ENCODE data around the gene DLG1. TPM values are rescaled to one million over a fixed set of nuclear protein-coding genes. Genes with fewer than 3 reads are reported as not detected.

DLG1 gene
- total and polyA plus RNA-seq, 12 donors = 14.1 to 74.6 (median 58.4) TPM

- Histone ChIP-seq H3K27me3 (peaks cover 7% of the 10 kb centered on the region), H3K4me1 (replicated peaks in 1 of 2) (no peaks in the 10 kb centered on the region), H3K9me3 (replicated peaks in 1 of 3) (no peaks in the 10 kb centered on the region), H3K4me3 (no peak overlapping the region), H3K36me3 (replicated peaks in 1 of 2) (no peaks in the 10 kb centered on the region), H3K27ac (no peak overlapping the region)
- intact Hi-C loops (cut with DNase I) = no loop called here
- TF ChIP-seq POLR2A (IDR thresholded peaks at IDR 0.05) (no peak), CTCF (IDR thresholded peaks at IDR 0.05) (no peak)
- 84 to 94% (median 91%) methylated on average over 14 to 22 of the region's 22 CpGs for WGBS, 4 donors
- no peak for DNase-seq
Measured at GRCh38 chr3:197014942-197015575, 283.4 kb downstream of the DLG1 start.

DNA sequence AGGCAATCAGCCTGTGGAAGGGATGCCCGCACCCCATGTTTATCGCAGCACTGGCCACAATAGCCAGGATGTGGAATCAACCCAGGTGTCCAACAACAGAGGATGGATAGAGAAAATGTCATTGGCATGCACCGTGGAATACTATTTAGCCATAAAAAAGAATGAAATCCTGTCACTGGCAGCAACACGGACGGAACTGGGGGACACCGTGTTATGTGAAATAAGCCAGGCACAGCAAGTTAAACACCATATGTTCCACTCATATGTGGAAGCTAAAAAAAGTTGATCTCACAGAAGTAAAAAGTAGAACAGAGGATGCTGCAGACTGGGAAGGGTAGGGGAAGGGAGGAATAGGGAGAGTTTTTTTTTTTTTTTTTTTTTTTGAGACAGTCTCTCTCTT is 284.4 kb downstream of the DLG1 start:
- H3K27ac ChIP-seq = no peak overlapping the region
- no peak for DNase-seq
- WGBS, 4 donors = 91 to 97% (median 95%) methylated on average over 6 of the region's 6 CpGs
- H3K4me1 ChIP-seq (replicated peaks in 1 of 2) = no peaks in the 10 kb centered on the region
- TF ChIP-seq CTCF (IDR thresholded peaks at IDR 0.05) (no peak), POLR2A (IDR thresholded peaks at IDR 0.05) (no peak)
- no peaks in the 10 kb centered on the region for H3K36me3 ChIP-seq (replicated peaks in 1 of 2)
- no peaks in the 10 kb centered on the region for H3K9me3 ChIP-seq (replicated peaks in 1 of 3)
- H3K4me3 ChIP-seq = no peak overlapping the region
- intact Hi-C loops (cut with DNase I) = no loop called here
- H3K27me3 ChIP-seq = peaks cover 7% of the 10 kb centered on the region

GRCh38 chr3:197012540-197012883 is 285.9 kb downstream of the DLG1 start:
- no peaks in the 10 kb centered on the region for H3K36me3 ChIP-seq (replicated peaks in 1 of 2)
- peaks cover 7% of the 10 kb centered on the region for H3K27me3 ChIP-seq
- no peaks in the 10 kb centered on the region for H3K4me1 ChIP-seq (replicated peaks in 1 of 2)
- no peak overlapping the region for H3K4me3 ChIP-seq
- DNase-seq = no peak
- intact Hi-C loops (cut with DNase I) = no loop called here
- 77 to 84% (median 79%) methylated on average over 7 of the region's 7 CpGs for WGBS, 4 donors
- H3K27ac ChIP-seq = no peak overlapping the region
- TF ChIP-seq POLR2A (IDR thresholded peaks at IDR 0.05) (no peak), CTCF (IDR thresholded peaks at IDR 0.05) (no peak)
- no peaks in the 10 kb centered on the region for H3K9me3 ChIP-seq (replicated peaks in 1 of 3)

DNA sequence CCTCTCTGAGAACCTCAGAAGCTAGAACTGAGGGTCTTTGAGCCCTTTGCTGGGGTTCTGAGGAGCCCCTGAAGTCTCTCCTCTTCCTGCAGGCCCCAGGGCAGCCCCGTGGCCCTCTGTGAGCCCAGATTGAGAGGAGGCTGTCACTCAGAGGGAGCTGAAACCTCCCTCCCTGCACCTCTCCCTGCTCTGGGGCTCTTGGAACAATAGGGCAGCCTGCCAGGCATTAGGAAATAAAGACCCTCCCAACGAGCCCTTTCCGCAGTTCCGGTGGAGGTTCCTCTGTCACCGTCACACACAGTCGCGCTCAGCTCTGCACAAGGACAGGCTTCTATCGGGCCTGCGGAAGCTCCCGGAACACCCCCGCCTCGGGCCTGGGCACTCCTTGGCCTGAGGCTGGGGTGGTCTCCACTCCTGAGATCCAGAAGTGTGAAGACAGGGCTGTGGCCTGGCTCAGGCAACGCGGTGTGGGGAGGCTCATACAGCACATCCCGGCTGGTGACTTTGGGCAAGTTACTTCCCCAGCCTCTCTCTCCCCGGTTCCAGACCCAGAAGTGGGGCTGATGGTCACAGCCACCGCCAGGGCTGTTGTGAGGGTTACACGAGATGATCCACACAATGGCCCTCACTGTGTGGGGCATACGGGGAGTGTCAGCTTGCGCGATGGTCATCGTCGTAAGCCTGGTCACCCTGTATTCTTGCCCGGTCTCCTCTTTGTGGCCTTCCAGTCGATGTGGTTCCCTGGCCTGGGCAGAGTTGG is 286.5 kb downstream of the DLG1 start:
- H3K36me3 ChIP-seq (replicated peaks in 1 of 2) = no peaks in the 10 kb centered on the region
- intact Hi-C loops (cut with DNase I) = no loop called here
- no peaks in the 10 kb centered on the region for H3K4me1 ChIP-seq (replicated peaks in 1 of 2)
- H3K27ac ChIP-seq = no peak overlapping the region
- WGBS, 4 donors = 88 to 97% (median 91%) methylated on average over 11 to 25 of the region's 25 CpGs
- no peak for DNase-seq
- H3K9me3 ChIP-seq (replicated peaks in 1 of 3) = no peaks in the 10 kb centered on the region
- TF ChIP-seq CTCF (IDR thresholded peaks at IDR 0.05) (no peak), POLR2A (IDR thresholded peaks at IDR 0.05) (no peak)
- no peak overlapping the region for H3K4me3 ChIP-seq
- peaks cover 7% of the 10 kb centered on the region for H3K27me3 ChIP-seq

Data from adrenal gland (tissue), 12 donors.